GM23248 (cell line): ENCODE results near the gene INO80C. TPM values are rescaled to one million over a fixed set of nuclear protein-coding genes. Genes with fewer than 3 reads are reported as not detected.
A peak's percentile ranks its signal among the peaks of the same experiment; 100 is the strongest.

ENCODE experiments used
- DNase-seq: peaks from one replicate; pipeline ENCODE4 v3.0.0-alpha.2; 2015
- H2AFZ ChIP-seq: fragments of 200-600 bp; sonication (generic); 2 replicates; pipeline ENCODE4 v1.6.1; 2016; ENCODE audit warnings: antibody characterized with exemption
- H3F3A ChIP-seq: fragments of 200-600 bp; sonication (generic); 2 replicates; pipeline ENCODE4 v1.6.1; 2016; ENCODE audit warnings: mild to moderate bottlenecking, antibody characterized with exemption, mixed run types; ENCODE audit not compliant: insufficient read depth
- H3K27ac ChIP-seq: fragments of 200-600 bp; sonication (generic); 2 replicates; pipeline ENCODE4 v1.5.1; 2016; ENCODE audit warnings: mild to moderate bottlenecking
- H3K27me3 ChIP-seq: fragments of 200-600 bp; sonication (generic); replicated peaks from 2 replicates; pipeline ENCODE4 v1.6.1; 2016; ENCODE audit warnings: mild to moderate bottlenecking; ENCODE audit not compliant: insufficient read depth
- H3K36me3 ChIP-seq: fragments of 200-600 bp; sonication (generic); 2 replicates; pipeline ENCODE4 v1.6.1; 2016; ENCODE audit warnings: low read depth, mild to moderate bottlenecking
- H3K4me1 ChIP-seq: fragments of 200-600 bp; sonication (generic); 2 replicates; pipeline ENCODE4 v1.6.1; 2016; ENCODE audit warnings: mild to moderate bottlenecking; ENCODE audit not compliant: insufficient read depth
- H3K4me2 ChIP-seq: fragments of 200-600 bp; sonication (generic); one replicate; pipeline ENCODE4 v1.6.1; 2016; ENCODE audit warnings: mild to moderate bottlenecking; ENCODE audit not compliant: unreplicated experiment
- H3K4me3 ChIP-seq: fragments of 200-600 bp; sonication (generic); 2 replicates; pipeline ENCODE4 v1.5.1; 2016; ENCODE audit warnings: mild to moderate bottlenecking
- H3K79me2 ChIP-seq: fragments of 200-600 bp; sonication (generic); 2 replicates; pipeline ENCODE4 v1.6.1; 2016; ENCODE audit warnings: mild to moderate bottlenecking; ENCODE audit not compliant: insufficient read depth
- H3K9ac ChIP-seq: fragments of 200-600 bp; sonication (generic); 2 replicates; pipeline ENCODE4 v1.6.1; 2016; ENCODE audit warnings: mild to moderate bottlenecking
- H3K9me2 ChIP-seq: fragments of 200-600 bp; sonication (generic); 2 replicates; pipeline ENCODE4 v1.6.1; 2016; ENCODE audit warnings: mixed run types, mild to moderate bottlenecking, moderate library complexity; ENCODE audit not compliant: insufficient read depth
- H3K9me3 ChIP-seq: fragments of 200-600 bp; sonication (generic); one replicate; pipeline ENCODE4 v1.6.1; 2017; ENCODE audit warnings: low read depth
- H4K20me1 ChIP-seq: fragments of 200-600 bp; sonication (generic); 2 replicates; pipeline ENCODE4 v1.6.0; 2016; ENCODE audit not compliant: insufficient read depth
- EZH2 ChIP-seq: fragments of 200-600 bp; sonication (generic); IDR thresholded peaks from 2 replicates; pipeline ENCODE4 v1.6.1; 2018; ENCODE audit warnings: antibody characterized with exemption, mild to moderate bottlenecking; ENCODE audit not compliant: insufficient read depth, poor library complexity, severe bottlenecking
- EZH2phosphoT487 ChIP-seq: fragments of 200-600 bp; sonication (generic); IDR thresholded peaks from 2 replicates; pipeline ENCODE4 v1.6.1; 2018; ENCODE audit warnings: antibody characterized with exemption, moderate library complexity, mild to moderate bottlenecking, low read depth; ENCODE audit not compliant: insufficient read depth
- WGBS, 2 experiments: methylation state at CpG; one replicate each; pipeline ENCODE4 v1.1.6; 2015 to 2017; ENCODE audit warnings: low lambda C conversion rate in 2 of 2, low coverage in 1 of 2; ENCODE audit errors: missing lambda C conversion rate in 2 of 2; 5-methylcytosine and 5-hydroxymethylcytosine counted together
- in situ Hi-C: fragments of 300-500 bp; cut with MboI; formaldehyde crosslinking; loops from 2 replicates; pipeline ENCODE4 v1.15.0; 2020
- polyA plus RNA-seq: library from polyadenylated mRNA; unstranded; fragments of >200 nt; fragmentation: Nextera tagmentation; extraction: Ambion mirVana; gene quantifications from 2 replicates; pipeline ENCODE4 v1.2.1, GENCODE V29; 2016
- total RNA-seq: library from RNA; depleted of rRNA; stranded (reverse); fragments of >200 nt; shearing (Covaris generic); gene quantifications from 2 replicates; pipeline ENCODE4 v1.2.3, GENCODE V29; 2014

Gene INO80C
- total and polyA plus RNA-seq, 2 experiments from 2014 or later: 0.97 to 9.4 TPM

DNA sequence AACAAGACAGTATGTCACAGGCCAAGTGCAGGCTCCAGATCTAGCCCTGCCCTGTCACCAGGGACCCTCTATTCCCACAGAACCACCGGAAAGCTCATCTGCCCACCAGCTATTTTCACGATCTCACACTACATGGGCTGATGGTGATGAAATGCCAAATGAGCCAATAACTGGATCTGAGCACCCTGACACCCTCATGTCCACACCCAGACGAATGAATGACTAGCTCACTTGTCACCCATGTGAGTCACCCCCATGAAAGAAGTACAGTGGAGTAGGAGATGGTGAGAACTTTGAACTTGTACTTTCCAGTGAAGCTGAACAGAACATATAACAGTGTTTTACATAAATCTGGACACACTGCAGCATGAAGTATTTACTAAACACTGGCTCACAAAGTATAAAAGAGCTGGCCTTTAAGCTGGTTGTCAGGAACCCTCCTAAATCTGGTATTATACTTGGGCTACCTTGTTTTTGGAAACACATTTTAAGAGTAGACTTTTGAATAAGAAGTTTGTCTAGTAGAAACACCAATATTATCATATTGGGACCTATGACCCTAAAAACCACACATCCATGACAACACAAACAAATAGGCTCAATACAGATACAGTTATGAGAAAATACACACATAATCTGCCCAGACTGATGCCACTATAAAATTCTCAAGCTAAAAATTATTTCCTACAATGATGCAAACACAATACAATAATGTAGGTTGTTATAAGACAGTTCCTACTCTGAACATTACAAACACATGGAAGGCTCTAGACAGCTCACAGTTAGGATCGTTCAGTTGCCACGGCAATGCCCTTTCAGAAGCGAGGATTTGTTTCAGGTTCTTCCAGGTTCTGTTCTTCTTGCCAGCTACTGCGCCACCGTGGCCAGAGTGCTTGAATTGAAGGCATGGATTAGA, 19.0 kb downstream of the INO80C start:
- Histone ChIP-seq H3K4me3 (peak overlapping the region; percentile 52), H3K27ac (peak overlapping the region; percentile 88), H3F3A (peaks cover 23% of the 10 kb centered on the region), H2AFZ (peak overlapping the region; percentile 56), H3K4me1 (peaks cover 21% of the 10 kb centered on the region), H3K9me3 (no peaks in the 10 kb centered on the region), H3K36me3 (no peaks in the 10 kb centered on the region), H4K20me1 (no peaks in the 10 kb centered on the region), H3K79me2 (0 out of 2 replicates have a peak, but pooled peaks cover 7% of the 10 kb centered on the region), H3K9me2 (no peaks in the 10 kb centered on the region), H3K4me2 (peak overlapping the region; percentile 86), H3K27me3 (no peaks in the 10 kb centered on the region), H3K9ac (peak overlapping the region; percentile 63)
- WGBS, 2 experiments: 46 to 55% methylated on average over 8 of the region's 8 CpGs
- peak; percentile 95 for DNase-seq
- TF ChIP-seq EZH2phosphoT487: no peak
- no peak for TF ChIP-seq EZH2
- in situ Hi-C loops: no loop called here

- Histone ChIP-seq H3K4me2 (peak overlapping the region; percentile 86), H3K36me3 (no peaks in the 10 kb centered on the region), H3K9me2 (no peaks in the 10 kb centered on the region), H3K4me1 (peaks cover 21% of the 10 kb centered on the region), H3K9me3 (no peaks in the 10 kb centered on the region), H3K9ac (peak overlapping the region; percentile 63), H3K27ac (peak overlapping the region; percentile 88), H3K4me3 (peak overlapping the region; percentile 52), H3F3A (peaks cover 23% of the 10 kb centered on the region), H3K27me3 (no peaks in the 10 kb centered on the region), H2AFZ (peak overlapping the region; percentile 56), H3K79me2 (0 out of 2 replicates have a peak, but pooled peaks cover 7% of the 10 kb centered on the region), H4K20me1 (no peaks in the 10 kb centered on the region)
- DNase-seq: no peak
- in situ Hi-C loops: no loop called here
- TF ChIP-seq EZH2 (no peak), EZH2phosphoT487 (no peak)
Measured at GRCh38 chr18:35477974-35478373, 19.8 kb downstream of the INO80C start.

DNA sequence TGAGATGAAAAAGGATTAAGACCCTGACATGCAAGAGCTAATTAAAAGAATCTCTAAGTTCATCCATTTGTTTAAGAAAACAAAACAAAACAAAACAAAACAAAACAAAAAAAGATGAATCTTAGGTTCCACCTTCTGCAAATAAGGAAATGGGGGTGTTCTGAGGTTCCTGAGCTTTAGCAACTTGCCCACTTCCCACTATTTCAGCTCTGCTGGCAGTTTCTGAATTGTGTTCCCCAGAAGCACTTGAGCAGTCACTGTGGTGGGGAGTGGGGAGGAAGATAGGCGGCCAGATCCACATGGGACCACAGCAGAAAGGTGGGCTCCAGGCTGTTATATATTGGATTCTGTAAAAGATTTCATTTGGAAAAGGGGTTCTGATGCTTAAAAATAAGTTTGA, 20.3 kb downstream of the INO80C start:
- H3K9ac ChIP-seq: no peak overlapping the region
- H3K79me2 ChIP-seq: 0 out of 2 replicates have a peak, but pooled peaks cover 7% of the 10 kb centered on the region
- TF ChIP-seq EZH2: no peak
- TF ChIP-seq EZH2phosphoT487: no peak
- no peaks in the 10 kb centered on the region for H3K9me3 ChIP-seq
- H2AFZ ChIP-seq: no peak overlapping the region
- H4K20me1 ChIP-seq: no peaks in the 10 kb centered on the region
- no peaks in the 10 kb centered on the region for H3K36me3 ChIP-seq
- H3K27ac ChIP-seq: peak overlapping the region; percentile 88
- no peaks in the 10 kb centered on the region for H3K27me3 ChIP-seq
- no peak for DNase-seq
- in situ Hi-C loops: no loop called here
- H3K4me2 ChIP-seq: peak overlapping the region; percentile 86
- 97 to 100% methylated on average over 1 of the region's 1 CpG for WGBS, 2 experiments
- no peak overlapping the region for H3K4me3 ChIP-seq
- H3F3A ChIP-seq: peaks cover 23% of the 10 kb centered on the region
- H3K4me1 ChIP-seq: peaks cover 21% of the 10 kb centered on the region
- no peaks in the 10 kb centered on the region for H3K9me2 ChIP-seq

DNA sequence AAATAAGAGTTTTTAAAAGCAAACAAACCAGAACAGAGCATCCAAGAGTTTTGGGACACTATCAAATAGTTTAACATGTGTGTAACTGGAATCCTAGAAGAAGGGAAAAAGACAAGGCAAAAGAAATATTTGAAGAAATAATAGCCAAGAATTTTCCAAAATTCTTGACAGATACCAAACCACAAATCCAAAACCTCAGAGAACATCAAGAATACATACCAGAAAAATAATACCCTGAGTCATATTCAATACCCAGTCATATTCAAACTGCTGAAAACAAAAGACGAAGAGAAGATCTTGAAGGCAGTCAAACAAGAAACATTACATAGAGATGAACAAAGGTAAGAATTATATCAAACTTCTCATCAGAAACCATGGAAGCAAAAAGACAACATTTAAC, 22.9 kb downstream of the INO80C start:
- in situ Hi-C loops: no loop called here
- 97 to 100% methylated on average over 1 of the region's 1 CpG for WGBS, 2 experiments

More for the DNA sequence above, 22.9 kb downstream of the INO80C start:
- Histone ChIP-seq H3K4me1 (peaks cover 21% of the 10 kb centered on the region), H3K4me3 (no peak overlapping the region), H3K27ac (no peak overlapping the region), H3K27me3 (no peaks in the 10 kb centered on the region), H4K20me1 (no peaks in the 10 kb centered on the region), H3K9ac (no peak overlapping the region), H3K79me2 (0 out of 2 replicates have a peak, but pooled peaks cover 7% of the 10 kb centered on the region), H2AFZ (no peak overlapping the region), H3K9me2 (no peaks in the 10 kb centered on the region), H3K9me3 (no peaks in the 10 kb centered on the region), H3K4me2 (no peak overlapping the region), H3K36me3 (no peaks in the 10 kb centered on the region), H3F3A (peaks cover 23% of the 10 kb centered on the region)
- DNase-seq: no peak
- TF ChIP-seq EZH2 (no peak), EZH2phosphoT487 (no peak)
